RWPE1 (cell line): ENCODE results near the gene LETMD1.

Experiments
- CTCF ChIA-PET: fragments of 350-600 bp; sonication (Branson Sonifier 250); formaldehyde crosslinking; extraction: SDS; loops from one replicate; lab custom pipeline; 2021; lab: Yijun Ruan, JAX
- POLR2A ChIA-PET: fragments of 400-600 bp; formaldehyde crosslinking; extraction: SDS; loops from one replicate; lab custom pipeline; 2020; ENCODE audit warnings: antibody characterized with exemption; ENCODE audit not compliant: low non-redundant PET; lab: Yijun Ruan, JAX
- DNase-seq: peaks from one replicate; pipeline ENCODE4 v3.0.0; 2012; ENCODE audit warnings: low spot score
- H3K27ac ChIP-seq: fragments of 450-650 bp; 2 replicates; pipeline ENCODE4 v1.5.1; 2017
- CTCF ChIP-seq: fragments of 450-650 bp; conservative IDR thresholded peaks from 2 replicates; pipeline ENCODE4 v1.5.1; 2017; ENCODE audit warnings: low read depth, mild to moderate bottlenecking

The LETMD1 gene

DNA sequence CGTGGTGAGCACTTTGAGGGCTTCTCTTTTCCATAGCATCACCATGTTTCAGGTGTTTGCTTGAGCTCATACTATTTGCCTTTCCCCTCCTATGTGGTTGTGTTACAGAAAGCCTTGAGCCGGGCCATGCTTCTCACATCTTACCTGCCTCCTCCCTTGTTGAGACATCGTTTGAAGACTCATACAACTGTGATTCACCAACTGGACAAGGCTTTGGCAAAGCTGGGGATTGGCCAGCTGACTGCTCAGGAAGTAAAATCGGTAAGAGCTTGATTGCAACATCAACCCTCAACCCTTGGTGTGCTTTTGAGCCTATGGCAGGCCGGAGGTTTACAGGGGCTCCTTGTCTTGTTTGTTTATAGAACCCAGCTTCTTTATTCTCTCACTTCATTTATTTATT, 8.1 kb downstream of the LETMD1 start:
- peak; percentile 84 for DNase-seq
- CTCF ChIA-PET, result no interaction called here
- TF ChIP-seq CTCF, result no peak
- peak overlapping the region; percentile 23 for H3K27ac ChIP-seq
- POLR2A ChIA-PET, result no interaction called here

DNA sequence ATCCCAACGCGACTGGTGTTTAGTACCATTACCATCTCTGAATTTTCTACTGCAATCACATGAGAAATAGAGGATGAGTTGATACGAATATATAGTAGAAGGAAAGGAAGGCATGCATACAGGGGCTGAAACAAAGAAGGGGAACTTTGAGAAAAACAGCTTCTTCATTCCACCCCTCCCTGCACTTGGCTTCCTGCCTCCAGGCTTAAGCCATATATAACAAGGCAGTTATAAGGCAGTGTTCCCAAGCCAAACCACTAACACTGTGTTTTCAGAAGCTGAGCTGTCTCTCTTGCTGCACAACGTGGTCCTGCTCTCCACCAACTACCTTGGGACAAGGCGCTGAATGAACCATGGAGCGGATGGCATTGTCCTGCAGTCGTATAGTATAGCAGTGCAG, 11.0 kb downstream of the LETMD1 start:
- ChIA-PET POLR2A (interaction anchor here (0.6 to 1.2 kb wide), 2 partner anchors 10 to 18 kb away, joined by 3 to 4 read pairs; partner anchors contain the start of gene LETMD1), CTCF (interaction anchor here (0.6 kb wide), 1 partner anchor 31 kb away, joined by 3 read pairs; no protein-coding TSS in a partner anchor)
- peak overlapping the region; percentile 40; the same call in 1 of the 2 replicates for H3K27ac ChIP-seq
- TF ChIP-seq CTCF, result no peak
- DNase-seq, result no peak

- DNase-seq, result no peak
- POLR2A ChIA-PET, result no interaction called here
- H3K27ac ChIP-seq, result no peak overlapping the region
- TF ChIP-seq CTCF, result no peak
- CTCF ChIA-PET, result interaction anchor here (0.6 to 0.9 kb wide), 2 partner anchors 15 to 56 kb away, joined by 4 read pairs; no protein-coding TSS in a partner anchor
These were observed 14.7 kb downstream of the LETMD1 start for GRCh38 chr12:51062631-51063397.

DNA sequence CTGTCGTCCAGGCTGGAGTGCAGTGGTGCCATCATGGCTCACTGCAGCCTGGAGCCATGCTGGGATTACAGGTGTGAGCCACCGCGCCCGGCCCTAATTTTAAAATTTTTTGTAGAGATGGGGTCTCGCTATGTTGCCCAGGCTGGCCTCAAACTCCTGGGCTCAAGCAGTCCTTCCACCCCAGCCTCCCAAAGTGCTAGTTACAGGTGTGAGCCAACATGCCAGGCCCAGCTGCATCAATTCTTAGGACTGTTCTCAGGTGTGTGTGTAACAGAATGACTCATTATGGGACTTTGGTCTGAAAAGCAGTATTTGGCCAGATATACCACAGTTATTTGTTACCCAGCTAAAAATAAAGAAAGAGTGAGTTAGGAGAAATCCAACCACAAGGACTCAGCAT, 17.4 kb downstream of the LETMD1 start:
- CTCF ChIA-PET, result no interaction called here
- POLR2A ChIA-PET, result interaction anchor here (0.8 kb wide), 1 partner anchor 10 kb away, joined by 9 read pairs; no protein-coding TSS in a partner anchor
- 0 out of 2 replicates have a peak overlapping the region, but pooled peaks have one; percentile 12 for H3K27ac ChIP-seq
- TF ChIP-seq CTCF, result no peak
- DNase-seq, result no peak

DNA sequence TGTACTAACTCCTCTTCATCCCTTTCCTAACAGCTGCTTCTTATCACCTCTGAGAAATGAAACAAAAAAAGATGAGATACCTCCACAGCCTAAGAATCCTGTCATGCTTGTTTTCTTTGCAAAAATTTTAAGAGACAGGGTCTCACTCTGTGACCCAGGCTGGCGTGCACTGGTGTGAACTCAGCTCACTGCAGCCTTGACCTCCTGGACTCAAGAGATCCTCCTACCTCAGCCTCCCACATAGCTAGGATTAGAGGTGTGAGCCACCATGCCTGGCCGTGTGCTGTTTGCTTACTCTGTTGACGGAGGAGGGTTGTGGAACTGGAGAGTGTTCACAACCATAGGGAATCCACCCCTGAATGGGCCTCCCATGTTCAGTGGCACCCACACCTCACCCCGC, 19.1 kb downstream of the LETMD1 start:
- CTCF ChIA-PET, result interaction anchor here (0.6 kb wide), 1 partner anchor 70 kb away, joined by 3 read pairs; no protein-coding TSS in a partner anchor
- no peak for TF ChIP-seq CTCF
- H3K27ac ChIP-seq, result peak overlapping the region; percentile 30; the same call in 1 of the 2 replicates
- POLR2A ChIA-PET, result interaction anchor here (0.7 kb wide), 1 partner anchor 16 kb away, joined by 3 read pairs; the partner anchor contains the start of gene CSRNP2
- no peak for DNase-seq

DNA sequence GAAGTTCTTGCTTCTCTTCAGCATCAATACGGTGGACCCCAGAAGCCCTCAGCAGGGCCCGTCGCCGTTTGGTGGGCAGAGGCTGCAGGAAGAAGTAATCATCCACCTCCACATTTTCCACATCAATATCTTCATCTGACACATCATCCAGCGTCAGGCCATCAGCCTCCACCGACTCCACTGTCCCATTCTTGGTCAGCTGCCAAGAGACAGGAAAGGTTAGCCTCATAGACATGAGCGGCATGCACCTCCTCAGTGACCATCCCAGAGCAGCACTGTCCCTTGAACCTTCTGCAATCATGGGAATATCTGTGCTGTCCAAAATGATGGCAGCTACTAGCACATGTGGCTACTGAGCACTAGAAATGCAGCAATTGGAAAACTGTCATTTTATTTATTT, 19.6 kb downstream of the LETMD1 start:
- POLR2A ChIA-PET, result no interaction called here
- no peak for DNase-seq
- no peak for TF ChIP-seq CTCF
- CTCF ChIA-PET, result no interaction called here
- peak overlapping the region; percentile 12; the same call in 1 of the 2 replicates for H3K27ac ChIP-seq
